Activated CD4-positive, alpha-beta T cell treated with anti-CD3 and anti-CD28 coated beads, Interleukin-2, amount 50 U/mL, for 1 hour (primary cell): ENCODE data around the gene BICD1.

Experiments used
- DNase-seq: peaks from one replicate; pipeline ENCODE4 v3.0.0-alpha.2; 2020

The BICD1 gene

GRCh38 chr12:32418903-32419519 is 312.4 kb downstream of the BICD1 start:
- no peak for DNase-seq

GRCh38 chr12:32419520-32419960 is 312.9 kb downstream of the BICD1 start:
- DNase-seq: no peak

GRCh38 chr12:32420356-32420755 is 313.7 kb downstream of the BICD1 start:
- no peak for DNase-seq

GRCh38 chr12:32423559-32423958 is 316.9 kb downstream of the BICD1 start:
- DNase-seq: no peak

GRCh38 chr12:32431025-32431424 is 324.4 kb downstream of the BICD1 start:
- DNase-seq: no peak
